ENCODE data around the gene ITFG1.

ITFG1 gene

DNA sequence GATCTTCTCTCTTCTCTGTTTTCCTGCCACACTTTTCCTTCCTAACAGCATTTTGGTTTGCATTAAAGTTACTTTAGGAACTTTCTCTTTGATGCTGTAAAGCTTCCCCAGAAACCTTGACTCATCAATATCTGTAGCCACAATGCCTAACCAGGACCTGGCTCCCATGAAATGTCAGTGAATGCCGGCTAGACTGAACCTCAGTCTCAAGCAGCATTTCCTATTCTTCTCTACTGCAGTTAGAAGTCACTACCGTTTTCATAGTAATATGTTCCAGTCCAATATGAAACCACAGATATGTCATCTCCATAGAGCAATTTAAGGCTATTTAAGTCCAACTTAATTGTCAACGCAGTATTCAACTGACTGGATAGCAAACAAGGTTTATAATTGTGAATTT, 28.9 kb downstream of the ITFG1 start:
- TF ChIP-seq, protein P1, sequence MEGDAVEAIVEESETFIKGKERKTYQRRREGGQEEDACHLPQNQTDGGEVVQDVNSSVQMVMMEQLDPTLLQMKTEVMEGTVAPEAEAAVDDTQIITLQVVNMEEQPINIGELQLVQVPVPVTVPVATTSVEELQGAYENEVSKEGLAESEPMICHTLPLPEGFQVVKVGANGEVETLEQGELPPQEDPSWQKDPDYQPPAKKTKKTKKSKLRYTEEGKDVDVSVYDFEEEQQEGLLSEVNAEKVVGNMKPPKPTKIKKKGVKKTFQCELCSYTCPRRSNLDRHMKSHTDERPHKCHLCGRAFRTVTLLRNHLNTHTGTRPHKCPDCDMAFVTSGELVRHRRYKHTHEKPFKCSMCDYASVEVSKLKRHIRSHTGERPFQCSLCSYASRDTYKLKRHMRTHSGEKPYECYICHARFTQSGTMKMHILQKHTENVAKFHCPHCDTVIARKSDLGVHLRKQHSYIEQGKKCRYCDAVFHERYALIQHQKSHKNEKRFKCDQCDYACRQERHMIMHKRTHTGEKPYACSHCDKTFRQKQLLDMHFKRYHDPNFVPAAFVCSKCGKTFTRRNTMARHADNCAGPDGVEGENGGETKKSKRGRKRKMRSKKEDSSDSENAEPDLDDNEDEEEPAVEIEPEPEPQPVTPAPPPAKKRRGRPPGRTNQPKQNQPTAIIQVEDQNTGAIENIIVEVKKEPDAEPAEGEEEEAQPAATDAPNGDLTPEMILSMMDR (conservative IDR thresholded peaks at IDR 0.05), result no peak
- no peak overlapping the region for H3K27ac ChIP-seq

DNA sequence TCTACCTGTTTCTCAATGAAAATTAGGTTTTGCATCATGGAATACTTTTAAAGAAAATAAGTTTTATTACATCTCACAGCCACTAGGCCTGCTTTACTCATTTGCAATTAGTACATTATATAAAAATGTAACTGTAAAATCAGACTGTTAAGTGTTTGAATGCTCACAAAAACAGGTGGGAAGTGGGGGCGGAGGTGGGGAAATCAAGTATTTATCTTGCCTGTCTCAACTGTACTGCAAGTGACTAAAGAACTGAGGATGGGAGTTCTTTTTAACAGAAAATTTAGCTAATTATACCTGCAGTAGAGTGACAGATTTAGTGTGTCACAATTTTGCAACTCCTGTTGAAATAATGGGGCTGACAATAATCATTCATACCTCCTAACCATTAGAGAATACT, 34.1 kb downstream of the ITFG1 start:
- H3K27ac ChIP-seq, result no peak overlapping the region
- TF ChIP-seq, protein P1 (conservative IDR thresholded peaks at IDR 0.05), result no peak

DNA sequence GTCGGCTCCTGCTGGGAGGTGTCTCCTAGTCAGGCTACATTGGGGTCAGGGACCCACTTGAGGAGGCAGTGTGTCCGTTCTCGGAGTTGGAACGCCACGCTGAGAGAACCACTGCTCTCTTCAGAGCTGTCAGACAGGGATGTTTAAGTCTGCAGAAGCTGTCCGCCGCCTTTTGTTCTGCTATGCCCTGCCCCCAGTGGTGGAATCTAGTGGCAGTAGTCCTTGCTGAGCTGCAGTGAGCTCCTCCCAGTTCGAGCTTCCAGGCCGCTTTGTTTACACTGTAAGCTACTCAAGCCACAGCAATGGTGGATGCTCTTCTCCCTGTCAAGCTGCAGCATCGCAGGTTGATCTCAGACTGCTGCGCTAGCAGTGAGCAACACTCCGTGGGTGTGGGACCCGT, 36.0 kb downstream of the ITFG1 start:
- TF ChIP-seq, protein P1 (conservative IDR thresholded peaks at IDR 0.05), result no peak
- H3K27ac ChIP-seq, result no peak overlapping the region

DNA sequence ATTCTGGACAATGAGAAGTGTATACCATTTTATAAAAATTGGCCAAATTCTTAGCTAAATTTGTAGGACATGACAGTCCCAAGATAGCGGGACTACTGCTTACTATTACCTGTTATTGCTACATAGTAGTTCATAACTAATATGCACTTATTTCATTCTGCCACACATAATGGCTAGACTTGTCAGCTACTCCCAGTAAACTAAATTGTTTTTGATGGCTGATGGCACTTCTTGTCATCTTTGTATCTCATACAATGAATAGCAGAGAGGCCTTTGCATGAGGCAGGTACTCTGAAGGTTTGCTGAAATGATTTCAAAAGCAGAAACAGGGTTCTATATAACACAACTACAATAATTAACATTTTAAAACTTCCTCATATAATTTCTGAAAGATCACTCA, 44.0 kb downstream of the ITFG1 start:
- TF ChIP-seq, protein P1 (conservative IDR thresholded peaks at IDR 0.05), result no peak
- H3K27ac ChIP-seq, result no peak overlapping the region

DNA sequence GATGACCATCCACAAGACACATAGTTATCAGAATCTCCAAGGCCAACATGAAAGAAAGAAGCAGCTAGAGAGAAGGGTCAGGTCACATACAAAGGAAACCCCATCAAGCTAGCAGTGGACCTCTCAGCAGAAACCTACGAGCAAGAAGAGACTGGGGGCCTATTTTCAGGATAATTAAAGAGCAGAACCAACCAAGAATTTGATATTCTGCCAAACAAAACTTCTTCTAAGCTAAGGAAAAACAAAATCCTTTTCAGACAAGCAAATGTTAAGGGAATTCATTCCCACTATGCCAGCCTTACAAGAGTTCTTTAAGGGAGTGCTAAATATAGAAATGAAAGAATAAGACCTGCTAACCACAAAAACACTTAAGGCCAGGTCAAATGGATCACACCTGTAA, 47.8 kb downstream of the ITFG1 start:
- no peak overlapping the region for H3K27ac ChIP-seq
- TF ChIP-seq, protein P1 (conservative IDR thresholded peaks at IDR 0.05), result no peak

DNA sequence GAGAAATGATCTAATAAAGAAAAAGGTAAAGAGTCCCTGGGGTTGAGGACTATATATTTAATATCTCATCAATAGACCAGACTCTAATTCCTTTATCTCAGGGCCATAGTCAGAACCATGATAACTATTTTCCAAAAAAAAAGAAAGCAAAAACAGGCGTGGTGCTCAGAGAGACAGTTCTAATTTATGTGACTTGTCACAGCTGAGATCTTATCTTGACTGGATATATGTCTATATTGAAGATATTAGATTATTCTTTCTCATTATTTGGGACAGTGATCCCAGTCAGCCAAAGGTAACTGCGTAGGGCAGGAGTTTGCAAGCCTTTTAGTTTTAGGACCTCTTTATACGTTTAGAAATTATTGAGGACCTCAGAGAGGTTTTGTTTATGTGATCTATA, 52.4 kb downstream of the ITFG1 start:
- TF ChIP-seq, protein P1 (conservative IDR thresholded peaks at IDR 0.05), result no peak
- no peak overlapping the region for H3K27ac ChIP-seq

DNA sequence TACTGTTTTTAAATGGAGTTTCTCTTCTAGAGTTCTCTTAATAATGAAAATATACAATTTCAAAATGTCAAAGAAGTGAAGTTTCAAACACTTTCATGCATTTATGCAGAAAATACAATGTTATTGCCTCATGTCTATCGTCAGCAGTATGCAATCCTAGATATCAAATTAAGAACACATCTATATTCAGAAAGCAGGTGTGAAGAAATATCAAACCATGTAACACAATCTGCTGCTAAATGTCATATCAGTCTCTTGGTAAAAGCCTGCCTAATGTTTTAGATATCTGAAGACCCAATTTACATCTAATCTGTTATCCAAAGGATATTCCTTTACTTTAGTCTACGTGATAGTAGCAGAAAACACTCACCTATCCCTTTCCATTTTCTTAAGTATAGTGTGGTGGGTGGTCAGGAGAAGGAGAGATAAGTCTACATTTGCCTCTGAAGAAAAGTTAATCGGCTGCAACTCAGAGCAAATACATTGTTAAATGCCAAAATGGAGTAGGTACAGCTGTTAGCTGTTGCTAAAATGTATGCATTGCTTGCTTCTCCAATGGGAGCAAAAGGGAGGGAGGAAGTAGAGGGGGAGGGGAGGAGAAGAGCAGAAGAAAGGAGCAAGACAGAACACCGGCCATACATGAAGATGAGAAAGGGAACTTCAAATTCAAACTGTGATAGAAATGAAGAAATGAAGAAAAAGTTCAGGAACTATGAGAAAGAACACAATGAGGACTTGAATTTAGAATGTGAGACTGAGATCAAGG, 64.9 kb downstream of the ITFG1 start:
- TF ChIP-seq, protein P1 (conservative IDR thresholded peaks at IDR 0.05), result no peak
- H3K27ac ChIP-seq, result no peak overlapping the region

Data from VCaP (cell line).